ENCODE data around the gene AGAP1. TPM values are rescaled to one million over a fixed set of nuclear protein-coding genes. Genes with fewer than 3 reads are reported as not detected.

The AGAP1 gene
- total and polyA plus RNA-seq, 4 donors, result 2.0 to 8.5 (median 5.4) TPM

DNA sequence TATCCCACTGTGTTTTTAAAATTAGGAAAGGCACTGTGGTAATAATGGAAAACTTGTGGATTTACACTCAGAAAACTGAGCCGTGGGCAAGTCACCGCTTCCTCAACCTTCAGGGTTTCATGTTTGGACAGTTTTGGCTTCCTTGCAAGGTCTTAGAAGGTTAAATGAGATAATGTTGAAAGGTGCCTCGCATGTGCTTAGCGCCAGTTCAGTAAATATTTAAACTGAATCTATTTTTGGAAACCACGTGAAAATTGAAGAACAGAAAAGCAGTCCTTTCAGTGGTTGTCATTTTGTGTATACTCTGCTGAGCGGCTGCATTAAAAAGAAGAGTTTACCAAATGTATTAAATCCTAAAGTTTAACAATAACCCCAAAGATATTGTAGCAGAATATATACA, 15.2 kb upstream of the AGAP1 start:
- H3K27me3 ChIP-seq (ENCODE audit: control insufficient read depth in 4 of 4, insufficient read depth in 4 of 4, low read length in 3 of 4), result no peaks in the 10 kb centered on the region
- WGBS, result 26% methylated on average over 6 of the region's 6 CpGs
- no peak overlapping the region for H3K27ac ChIP-seq (ENCODE audit: low read depth in 1 of 2, low read length in 2 of 2)
- TF ChIP-seq JUND (IDR thresholded peaks at IDR 0.05), result no peak
- peak; percentile 13 for TF ChIP-seq YY1 (IDR thresholded peaks at IDR 0.05)
- TF ChIP-seq, protein P1, sequence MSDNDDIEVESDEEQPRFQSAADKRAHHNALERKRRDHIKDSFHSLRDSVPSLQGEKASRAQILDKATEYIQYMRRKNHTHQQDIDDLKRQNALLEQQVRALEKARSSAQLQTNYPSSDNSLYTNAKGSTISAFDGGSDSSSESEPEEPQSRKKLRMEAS (IDR thresholded peaks at IDR 0.05), result peak; percentile 36
- peak; percentile 7 to 12 for TF ChIP-seq RAD21 (IDR thresholded peaks at IDR 0.05)
- peaks cover 0 to 9% (median 0%) of the 10 kb centered on the region in 4 donors for H3K4me1 ChIP-seq (ENCODE audit: control insufficient read depth in 4 of 4, insufficient read depth in 4 of 4, low read length in 3 of 4)
- no peak overlapping the region for H3K9ac ChIP-seq (ENCODE audit: low read depth in 1 of 2, low read length in 2 of 2)
- H3K9me3 ChIP-seq (ENCODE audit: control insufficient read depth in 4 of 4, low read length in 3 of 4), result peaks cover 0 to 3% (median 1%) of the 10 kb centered on the region in 4 donors
- no peak overlapping the region for H3K4me3 ChIP-seq (ENCODE audit: low read depth in 1 of 3, low read length in 3 of 3)
- no peaks in the 10 kb centered on the region for H3K36me3 ChIP-seq (ENCODE audit: control insufficient read depth in 4 of 4, insufficient read depth in 3 of 4, low read depth in 1 of 4, low read length in 3 of 4)
- no peak for DNase-seq (ENCODE audit: low spot score)

DNA sequence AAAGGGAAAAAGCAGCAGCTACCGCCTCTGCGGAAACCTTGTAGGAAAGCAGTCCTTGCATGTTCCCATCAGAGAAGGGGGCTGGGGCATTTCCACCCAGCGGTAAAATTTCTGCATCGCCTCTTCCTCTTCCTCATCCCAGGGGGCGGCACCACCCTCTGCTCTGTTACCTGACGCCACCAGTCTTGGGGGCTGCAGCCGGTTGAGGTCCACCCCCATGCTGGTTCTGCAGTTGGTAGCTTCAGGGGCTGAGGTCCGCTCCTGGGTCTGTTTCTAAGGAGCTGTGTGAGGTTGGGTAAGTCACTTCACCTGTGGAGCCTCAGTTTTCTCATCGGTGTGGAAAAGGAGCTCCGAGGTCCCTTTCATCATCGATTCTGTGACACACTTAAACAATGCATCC, 14.2 kb upstream of the AGAP1 start:
- Histone ChIP-seq H3K9ac (ENCODE audit: low read depth in 1 of 2, low read length in 2 of 2) (no peak overlapping the region), H3K9me3 (ENCODE audit: control insufficient read depth in 4 of 4, low read length in 3 of 4) (peaks cover 0 to 3% (median 1%) of the 10 kb centered on the region in 4 donors), H3K27me3 (ENCODE audit: control insufficient read depth in 4 of 4, insufficient read depth in 4 of 4, low read length in 3 of 4) (no peaks in the 10 kb centered on the region), H3K4me3 (ENCODE audit: low read depth in 1 of 3, low read length in 3 of 3) (no peak overlapping the region), H3K36me3 (ENCODE audit: control insufficient read depth in 4 of 4, insufficient read depth in 3 of 4, low read depth in 1 of 4, low read length in 3 of 4) (no peaks in the 10 kb centered on the region), H3K27ac (ENCODE audit: low read depth in 1 of 2, low read length in 2 of 2) (no peak overlapping the region), H3K4me1 (ENCODE audit: control insufficient read depth in 4 of 4, insufficient read depth in 4 of 4, low read length in 3 of 4) (peaks cover 0 to 9% (median 0%) of the 10 kb centered on the region in 4 donors)
- 90% methylated on average over 11 of the region's 11 CpGs for WGBS
- TF ChIP-seq TAF1 (conservative IDR thresholded peaks at IDR 0.05) (no peak), FOXA2 (IDR thresholded peaks at IDR 0.05) (no peak), SP1 (IDR thresholded peaks at IDR 0.05) (no peak), RAD21 (IDR thresholded peaks at IDR 0.05) (no peak), HNF4G (IDR thresholded peaks at IDR 0.05) (no peak), GABPA (IDR thresholded peaks at IDR 0.05 in 1 of 2, conservative IDR thresholded peaks at IDR 0.05 in 1 of 2) (no peak), FOXA1 (IDR thresholded peaks at IDR 0.05) (no peak), NR2F2 (IDR thresholded peaks at IDR 0.05) (no peak)
- TF ChIP-seq, protein P1 (IDR thresholded peaks at IDR 0.05), result no peak
- TF ChIP-seq, protein P2, sequence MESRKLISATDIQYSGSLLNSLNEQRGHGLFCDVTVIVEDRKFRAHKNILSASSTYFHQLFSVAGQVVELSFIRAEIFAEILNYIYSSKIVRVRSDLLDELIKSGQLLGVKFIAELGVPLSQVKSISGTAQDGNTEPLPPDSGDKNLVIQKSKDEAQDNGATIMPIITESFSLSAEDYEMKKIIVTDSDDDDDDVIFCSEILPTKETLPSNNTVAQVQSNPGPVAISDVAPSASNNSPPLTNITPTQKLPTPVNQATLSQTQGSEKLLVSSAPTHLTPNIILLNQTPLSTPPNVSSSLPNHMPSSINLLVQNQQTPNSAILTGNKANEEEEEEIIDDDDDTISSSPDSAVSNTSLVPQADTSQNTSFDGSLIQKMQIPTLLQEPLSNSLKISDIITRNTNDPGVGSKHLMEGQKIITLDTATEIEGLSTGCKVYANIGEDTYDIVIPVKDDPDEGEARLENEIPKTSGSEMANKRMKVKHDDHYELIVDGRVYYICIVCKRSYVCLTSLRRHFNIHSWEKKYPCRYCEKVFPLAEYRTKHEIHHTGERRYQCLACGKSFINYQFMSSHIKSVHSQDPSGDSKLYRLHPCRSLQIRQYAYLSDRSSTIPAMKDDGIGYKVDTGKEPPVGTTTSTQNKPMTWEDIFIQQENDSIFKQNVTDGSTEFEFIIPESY (IDR thresholded peaks at IDR 0.05), result no peak
- TF ChIP-seq, protein P3, sequence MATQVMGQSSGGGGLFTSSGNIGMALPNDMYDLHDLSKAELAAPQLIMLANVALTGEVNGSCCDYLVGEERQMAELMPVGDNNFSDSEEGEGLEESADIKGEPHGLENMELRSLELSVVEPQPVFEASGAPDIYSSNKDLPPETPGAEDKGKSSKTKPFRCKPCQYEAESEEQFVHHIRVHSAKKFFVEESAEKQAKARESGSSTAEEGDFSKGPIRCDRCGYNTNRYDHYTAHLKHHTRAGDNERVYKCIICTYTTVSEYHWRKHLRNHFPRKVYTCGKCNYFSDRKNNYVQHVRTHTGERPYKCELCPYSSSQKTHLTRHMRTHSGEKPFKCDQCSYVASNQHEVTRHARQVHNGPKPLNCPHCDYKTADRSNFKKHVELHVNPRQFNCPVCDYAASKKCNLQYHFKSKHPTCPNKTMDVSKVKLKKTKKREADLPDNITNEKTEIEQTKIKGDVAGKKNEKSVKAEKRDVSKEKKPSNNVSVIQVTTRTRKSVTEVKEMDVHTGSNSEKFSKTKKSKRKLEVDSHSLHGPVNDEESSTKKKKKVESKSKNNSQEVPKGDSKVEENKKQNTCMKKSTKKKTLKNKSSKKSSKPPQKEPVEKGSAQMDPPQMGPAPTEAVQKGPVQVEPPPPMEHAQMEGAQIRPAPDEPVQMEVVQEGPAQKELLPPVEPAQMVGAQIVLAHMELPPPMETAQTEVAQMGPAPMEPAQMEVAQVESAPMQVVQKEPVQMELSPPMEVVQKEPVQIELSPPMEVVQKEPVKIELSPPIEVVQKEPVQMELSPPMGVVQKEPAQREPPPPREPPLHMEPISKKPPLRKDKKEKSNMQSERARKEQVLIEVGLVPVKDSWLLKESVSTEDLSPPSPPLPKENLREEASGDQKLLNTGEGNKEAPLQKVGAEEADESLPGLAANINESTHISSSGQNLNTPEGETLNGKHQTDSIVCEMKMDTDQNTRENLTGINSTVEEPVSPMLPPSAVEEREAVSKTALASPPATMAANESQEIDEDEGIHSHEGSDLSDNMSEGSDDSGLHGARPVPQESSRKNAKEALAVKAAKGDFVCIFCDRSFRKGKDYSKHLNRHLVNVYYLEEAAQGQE (IDR thresholded peaks at IDR 0.05), result no peak
- TF ChIP-seq, protein P4, sequence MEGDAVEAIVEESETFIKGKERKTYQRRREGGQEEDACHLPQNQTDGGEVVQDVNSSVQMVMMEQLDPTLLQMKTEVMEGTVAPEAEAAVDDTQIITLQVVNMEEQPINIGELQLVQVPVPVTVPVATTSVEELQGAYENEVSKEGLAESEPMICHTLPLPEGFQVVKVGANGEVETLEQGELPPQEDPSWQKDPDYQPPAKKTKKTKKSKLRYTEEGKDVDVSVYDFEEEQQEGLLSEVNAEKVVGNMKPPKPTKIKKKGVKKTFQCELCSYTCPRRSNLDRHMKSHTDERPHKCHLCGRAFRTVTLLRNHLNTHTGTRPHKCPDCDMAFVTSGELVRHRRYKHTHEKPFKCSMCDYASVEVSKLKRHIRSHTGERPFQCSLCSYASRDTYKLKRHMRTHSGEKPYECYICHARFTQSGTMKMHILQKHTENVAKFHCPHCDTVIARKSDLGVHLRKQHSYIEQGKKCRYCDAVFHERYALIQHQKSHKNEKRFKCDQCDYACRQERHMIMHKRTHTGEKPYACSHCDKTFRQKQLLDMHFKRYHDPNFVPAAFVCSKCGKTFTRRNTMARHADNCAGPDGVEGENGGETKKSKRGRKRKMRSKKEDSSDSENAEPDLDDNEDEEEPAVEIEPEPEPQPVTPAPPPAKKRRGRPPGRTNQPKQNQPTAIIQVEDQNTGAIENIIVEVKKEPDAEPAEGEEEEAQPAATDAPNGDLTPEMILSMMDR (IDR thresholded peaks at IDR 0.05; ENCODE audit: low read depth, low read length, missing input control), result no peak
- no peak for DNase-seq (ENCODE audit: low spot score)

Data from liver (tissue), 9 donors.